Lower leg skin (tissue), 3 donors: ENCODE measurements around the gene RENBP.

ENCODE experiments used
- POLR2A ChIP-seq, 2 donors: fragments of 450-650 bp; IDR thresholded peaks; one replicate each; pipeline ENCODE4 v1.6.1; 2016 to 2017; ENCODE audit warnings: antibody characterized with exemption in 2 of 2, mild to moderate bottlenecking in 1 of 2, moderate library complexity in 1 of 2
- TF ChIP-seq, protein P1 (sequence below), 3 donors: fragments of 450-650 bp; IDR thresholded peaks; one replicate each; pipeline ENCODE4 v1.5.1; 2016; ENCODE audit warnings: antibody characterized with exemption in 3 of 3, mild to moderate bottlenecking in 3 of 3, moderate library complexity in 2 of 3

DNA sequence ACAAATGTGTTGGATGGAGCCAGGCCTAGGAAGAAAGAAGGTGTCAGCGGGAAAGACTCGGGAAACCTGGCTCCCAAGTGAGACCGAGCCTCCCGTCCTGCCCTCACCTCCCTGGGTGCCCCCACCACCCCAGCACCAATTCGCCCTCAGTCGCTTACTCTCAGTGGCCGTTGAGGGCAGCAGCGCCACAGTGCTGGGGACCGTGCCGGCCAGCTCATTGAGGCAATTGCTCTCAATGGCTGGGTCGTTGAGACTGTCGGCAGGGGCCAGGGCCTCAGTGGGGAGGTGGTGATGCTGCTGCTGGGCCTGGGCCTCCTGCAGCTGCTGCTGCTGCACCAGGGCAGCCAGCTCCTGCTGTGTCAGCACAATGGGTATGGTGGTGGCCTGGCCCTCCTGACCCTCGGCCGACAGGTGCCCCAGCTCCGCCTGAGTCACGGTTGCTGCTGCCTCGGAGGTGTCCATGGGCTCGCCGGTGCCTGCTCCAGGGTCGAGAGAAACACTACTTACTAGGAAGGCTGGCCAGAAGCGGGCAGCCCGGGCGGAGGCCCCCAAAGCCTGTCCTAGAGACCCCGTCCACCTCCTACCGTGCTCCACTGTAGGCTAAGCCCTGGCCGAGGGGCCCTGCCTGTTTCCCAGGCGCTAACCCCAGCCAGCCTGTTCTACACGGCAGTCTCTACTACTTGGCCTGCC is 7.4 kb upstream of the RENBP start:
- TF ChIP-seq, protein P1, sequence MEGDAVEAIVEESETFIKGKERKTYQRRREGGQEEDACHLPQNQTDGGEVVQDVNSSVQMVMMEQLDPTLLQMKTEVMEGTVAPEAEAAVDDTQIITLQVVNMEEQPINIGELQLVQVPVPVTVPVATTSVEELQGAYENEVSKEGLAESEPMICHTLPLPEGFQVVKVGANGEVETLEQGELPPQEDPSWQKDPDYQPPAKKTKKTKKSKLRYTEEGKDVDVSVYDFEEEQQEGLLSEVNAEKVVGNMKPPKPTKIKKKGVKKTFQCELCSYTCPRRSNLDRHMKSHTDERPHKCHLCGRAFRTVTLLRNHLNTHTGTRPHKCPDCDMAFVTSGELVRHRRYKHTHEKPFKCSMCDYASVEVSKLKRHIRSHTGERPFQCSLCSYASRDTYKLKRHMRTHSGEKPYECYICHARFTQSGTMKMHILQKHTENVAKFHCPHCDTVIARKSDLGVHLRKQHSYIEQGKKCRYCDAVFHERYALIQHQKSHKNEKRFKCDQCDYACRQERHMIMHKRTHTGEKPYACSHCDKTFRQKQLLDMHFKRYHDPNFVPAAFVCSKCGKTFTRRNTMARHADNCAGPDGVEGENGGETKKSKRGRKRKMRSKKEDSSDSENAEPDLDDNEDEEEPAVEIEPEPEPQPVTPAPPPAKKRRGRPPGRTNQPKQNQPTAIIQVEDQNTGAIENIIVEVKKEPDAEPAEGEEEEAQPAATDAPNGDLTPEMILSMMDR (IDR thresholded peaks at IDR 0.05) = no peak
- TF ChIP-seq POLR2A (IDR thresholded peaks at IDR 0.05) = no peak
